ENCODE measurements around the gene ICAM3.

The ICAM3 gene

DNA sequence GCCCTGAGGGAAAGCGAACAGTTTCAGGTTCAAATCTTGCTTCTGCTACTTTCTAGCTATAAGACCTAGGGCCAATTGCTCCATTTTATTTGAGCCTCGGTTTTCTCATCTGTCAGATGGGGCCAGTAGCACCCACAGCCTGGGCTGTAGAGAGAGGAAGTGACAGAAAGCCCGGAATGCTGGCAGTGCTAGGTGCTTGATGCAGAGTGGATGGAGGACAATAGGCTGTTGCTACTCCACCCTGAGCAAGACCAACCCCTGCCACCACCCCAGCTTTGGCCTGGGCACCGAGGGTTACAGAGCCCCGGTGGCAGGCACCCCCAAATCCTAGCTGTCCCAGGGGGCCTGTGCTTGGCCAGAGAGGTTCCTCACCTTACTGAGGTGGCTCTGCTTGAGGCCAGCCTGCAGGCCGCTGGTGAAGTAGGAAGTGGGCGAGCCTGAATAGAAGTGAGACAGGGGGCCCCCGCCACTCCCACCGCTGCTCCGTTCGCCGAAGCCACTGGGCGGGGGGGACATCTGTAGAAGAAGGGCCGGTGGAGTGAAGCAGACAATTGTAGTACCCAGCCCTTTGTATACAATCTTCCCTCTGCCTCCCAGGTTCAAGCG, 21.5 kb downstream of the ICAM3 start:
- no peak for DNase-seq

DNA sequence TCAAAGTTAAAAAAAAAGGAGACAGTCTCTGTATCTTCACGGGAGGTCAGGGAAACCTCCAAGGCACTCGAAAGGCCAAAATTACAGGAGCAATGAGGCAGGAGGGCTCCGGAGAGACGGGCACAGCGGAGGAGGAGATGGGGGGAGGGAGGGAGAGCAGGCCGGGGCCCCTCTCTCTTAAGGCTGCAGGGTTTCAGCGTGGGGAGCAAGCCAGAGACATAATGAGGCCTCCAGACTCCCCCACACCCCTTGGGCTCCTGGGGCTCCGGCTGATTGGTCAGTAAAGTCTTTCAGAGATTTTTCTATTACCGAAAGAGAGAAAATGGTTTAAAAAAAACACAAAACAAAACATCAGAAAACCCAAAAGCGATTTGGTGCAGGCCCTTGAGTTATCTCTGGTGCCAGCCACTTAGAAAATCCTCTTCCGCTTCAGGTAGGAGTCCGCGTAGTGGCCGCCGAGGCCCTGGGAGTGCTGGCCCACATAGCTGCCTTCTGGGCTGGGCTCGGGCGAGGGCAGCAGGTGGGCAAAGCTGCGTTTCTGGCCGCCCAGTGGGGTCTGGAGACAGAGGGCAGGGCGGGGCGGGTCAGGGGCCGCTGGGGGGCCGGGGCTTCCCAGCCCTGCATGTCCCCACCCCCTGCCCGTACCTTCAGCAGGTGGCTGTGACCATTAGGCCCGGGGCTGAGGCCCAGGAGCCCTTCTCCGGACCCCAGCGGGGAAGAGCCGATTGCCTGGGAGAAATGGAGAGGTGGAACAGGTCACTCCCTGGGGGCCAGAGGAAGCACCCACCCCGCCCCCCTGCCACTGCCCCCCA, 22.2 kb downstream of the ICAM3 start:
- DNase-seq, result no peak

GRCh38 chr19:10316229-10317044, 23.0 kb downstream of the ICAM3 start:
- no peak for DNase-seq

- no peak for DNase-seq
These were observed 23.8 kb downstream of the ICAM3 start, which contains the start of gene FDX2 for GRCh38 chr19:10315335-10316214. TSS of gene FDX2 (minus strand) at chr19:10316015. CDS start at chr19:10315996, 19 bp downstream.

GRCh38 chr19:10309423-10309822, 30.0 kb downstream of the ICAM3 start, which contains the start of gene ZGLP1:
TSS of gene ZGLP1 (minus strand) at chr19:10309815.
- DNase-seq, result no peak

DNA sequence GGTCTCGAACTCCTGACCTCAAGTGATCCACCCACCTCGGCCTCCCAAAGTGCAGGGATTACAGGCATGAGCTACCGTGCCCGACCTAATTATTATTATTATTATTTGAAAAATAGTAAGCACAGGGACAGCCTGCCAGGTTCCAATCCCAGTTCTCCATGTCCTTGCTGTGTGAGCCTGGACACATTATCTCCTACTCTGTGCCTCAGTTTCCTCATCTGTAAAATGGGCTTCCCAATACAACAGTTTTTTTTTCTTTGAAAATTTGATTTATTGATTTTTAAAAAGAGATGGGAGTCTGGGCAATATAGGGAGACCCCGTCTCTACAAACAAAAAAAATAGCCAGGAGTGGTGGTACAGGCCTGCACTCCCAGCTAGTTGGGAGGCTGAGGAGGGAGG, 33.1 kb downstream of the ICAM3 start:
- no peak for DNase-seq

GRCh38 chr19:10305139-10305806, 34.2 kb downstream of the ICAM3 start:
- DNase-seq, result no peak

DNA sequence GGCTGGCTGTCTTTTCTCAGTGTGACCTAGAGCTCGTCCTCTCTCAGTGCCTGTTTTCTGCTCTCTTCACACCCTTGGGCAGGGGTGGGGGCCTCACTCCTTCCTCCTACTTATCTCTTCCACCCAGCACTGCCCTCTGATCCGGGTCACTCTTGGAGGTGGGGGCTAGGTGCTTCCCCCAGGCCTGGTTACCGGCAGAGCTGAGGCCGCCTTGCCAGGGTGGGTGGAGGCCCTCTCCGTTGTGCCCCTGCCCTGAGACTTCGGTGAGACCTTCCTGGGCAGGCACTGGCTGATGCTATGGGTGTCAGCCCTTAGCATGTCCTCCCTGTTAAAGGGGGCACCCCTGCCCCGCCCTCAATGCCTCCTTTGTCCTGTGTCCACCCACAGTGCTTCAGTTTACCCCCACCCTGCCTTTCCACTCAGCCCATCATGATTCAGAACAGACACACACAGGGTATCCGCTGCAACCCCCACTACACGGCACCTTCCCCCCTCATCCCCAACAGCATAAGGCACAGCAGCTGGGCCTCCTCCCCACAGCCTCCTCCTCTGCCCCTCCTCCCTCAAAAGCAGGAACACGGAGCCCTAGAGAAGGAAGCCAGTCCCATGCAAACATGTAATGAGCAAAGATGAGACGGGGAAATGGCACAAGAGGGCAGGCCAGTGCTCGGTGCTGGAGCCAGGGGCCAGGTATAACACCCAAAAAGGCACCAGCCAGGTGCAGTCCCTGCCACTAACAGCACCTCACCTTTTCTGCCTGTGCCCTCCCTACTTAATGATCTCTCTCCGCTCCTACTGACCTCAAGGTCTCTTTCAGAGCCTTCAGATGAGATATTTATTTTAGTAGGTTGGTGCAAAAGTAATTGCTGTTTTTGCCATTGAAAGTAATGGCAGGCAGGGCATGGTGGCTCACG, 39.6 kb downstream of the ICAM3 start:
- DNase-seq, result no peak

DNA sequence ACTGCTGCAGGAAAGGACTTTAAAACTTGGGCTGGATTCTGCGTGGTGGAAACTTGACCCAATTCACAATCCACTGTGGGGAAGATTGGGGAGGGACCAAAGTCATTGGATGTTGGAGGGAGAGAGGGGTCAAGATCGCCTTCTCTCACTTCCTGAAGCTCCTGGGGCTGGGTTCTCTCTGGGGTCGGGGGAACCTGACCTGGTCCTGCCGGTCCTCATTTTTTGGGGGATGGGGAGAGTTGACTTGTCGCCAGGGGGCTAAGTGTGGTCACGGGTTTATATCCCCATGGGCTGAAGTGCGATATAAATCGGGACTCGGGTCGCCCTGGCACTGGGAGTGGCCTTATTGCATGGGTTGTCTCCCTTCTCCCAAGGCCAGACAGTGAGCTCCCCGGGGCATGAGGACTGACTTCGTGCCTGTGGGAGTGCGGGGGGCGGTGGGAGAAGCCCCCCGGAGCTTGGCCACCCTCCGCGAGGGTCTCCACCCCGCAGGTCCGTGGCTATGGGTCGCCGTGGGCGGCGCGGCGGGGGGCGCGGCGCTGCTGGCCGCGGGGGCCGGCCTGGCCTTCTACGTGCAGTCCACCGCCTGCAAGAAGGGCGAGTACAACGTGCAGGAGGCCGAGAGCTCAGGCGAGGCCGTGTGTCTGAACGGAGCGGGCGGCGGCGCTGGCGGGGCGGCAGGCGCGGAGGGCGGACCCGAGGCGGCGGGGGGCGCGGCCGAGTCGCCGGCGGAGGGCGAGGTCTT, 43.4 kb downstream of the ICAM3 start:
- DNase-seq, result no peak

GRCh38 chr19:10295305-10295846, 44.0 kb downstream of the ICAM3 start:
- DNase-seq, result no peak

GRCh38 chr19:10294368-10294697, 45.1 kb downstream of the ICAM3 start:
- DNase-seq, result no peak

DNA sequence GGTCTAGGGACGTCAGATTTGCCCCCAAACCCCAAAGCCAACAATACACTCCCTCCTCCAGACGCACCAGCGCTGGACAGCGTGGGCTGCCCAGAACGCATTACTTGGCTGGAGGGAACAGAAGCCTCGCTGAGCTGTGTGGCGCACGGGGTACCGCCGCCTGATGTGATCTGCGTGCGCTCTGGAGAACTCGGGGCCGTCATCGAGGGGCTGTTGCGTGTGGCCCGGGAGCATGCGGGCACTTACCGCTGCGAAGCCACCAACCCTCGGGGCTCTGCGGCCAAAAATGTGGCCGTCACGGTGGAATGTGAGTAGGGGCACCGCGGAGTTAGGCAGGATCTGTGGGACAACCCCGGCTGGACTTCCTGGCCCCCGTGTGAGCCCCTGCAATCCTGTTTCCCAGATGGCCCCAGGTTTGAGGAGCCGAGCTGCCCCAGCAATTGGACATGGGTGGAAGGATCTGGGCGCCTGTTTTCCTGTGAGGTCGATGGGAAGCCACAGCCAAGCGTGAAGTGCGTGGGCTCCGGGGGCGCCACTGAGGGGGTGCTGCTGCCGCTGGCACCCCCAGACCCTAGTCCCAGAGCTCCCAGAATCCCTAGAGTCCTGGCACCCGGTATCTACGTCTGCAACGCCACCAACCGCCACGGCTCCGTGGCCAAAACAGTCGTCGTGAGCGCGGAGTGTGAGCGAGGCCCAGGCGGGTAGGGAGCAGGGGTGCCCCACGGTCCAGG, 45.6 kb downstream of the ICAM3 start:
- no peak for DNase-seq

- no peak for DNase-seq
These were observed 46.4 kb downstream of the ICAM3 start for GRCh38 chr19:10292789-10293636.

DNA sequence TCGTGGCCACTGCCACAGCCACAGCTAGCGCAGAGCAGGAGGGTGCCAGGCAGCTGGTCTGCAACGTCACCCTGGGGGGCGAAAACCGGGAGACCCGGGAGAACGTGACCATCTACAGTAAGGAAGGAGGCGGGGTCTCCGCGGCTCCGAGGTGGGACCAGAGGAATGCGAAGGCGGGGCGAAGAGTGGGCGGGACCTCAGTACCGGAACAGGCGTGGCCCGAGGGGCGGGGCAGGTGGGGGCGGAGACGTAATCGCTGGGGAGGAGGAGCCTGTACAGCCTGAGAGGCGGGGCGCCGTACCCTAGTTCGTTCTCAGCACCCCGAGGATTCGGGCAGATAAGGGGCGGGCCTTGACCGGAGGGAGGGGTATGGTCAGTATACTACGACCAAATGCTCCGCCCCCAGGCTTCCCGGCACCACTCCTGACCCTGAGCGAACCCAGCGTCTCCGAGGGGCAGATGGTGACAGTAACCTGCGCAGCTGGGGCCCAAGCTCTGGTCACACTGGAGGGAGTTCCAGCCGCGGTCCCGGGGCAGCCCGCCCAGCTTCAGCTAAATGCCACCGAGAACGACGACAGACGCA, 47.1 kb downstream of the ICAM3 start:
- peak; percentile 55 for DNase-seq

- DNase-seq, result no peak
These were observed 47.7 kb downstream of the ICAM3 start for GRCh38 chr19:10291554-10292205.

- DNase-seq, result no peak
These were observed 48.4 kb downstream of the ICAM3 start for GRCh38 chr19:10290876-10291553.

Measured in amniotic stem cell (primary cell).